HG03175 (cell line): ENCODE measurements around the gene ATL3.
"Not testable (repeated sequence)": the region's sequence is repeated elsewhere in the genome, so short reads cannot be mapped to it uniquely, and the experiment has no call there.

Experiments used
- ATAC-seq: cut with Tn5 transposase; IDR thresholded peaks from one replicate; pipeline ENCODE4 v1.9.1; 2021; ENCODE audit warnings: mild to moderate bottlenecking, moderate library complexity; ENCODE audit not compliant: unreplicated experiment

The ATL3 gene

GRCh38 chr11:63682066-63683021 is 11.2 kb upstream of the ATL3 start:
- peak; percentile 12 for ATAC-seq

GRCh38 chr11:63681321-63682065 is 10.3 kb upstream of the ATL3 start, which contains the start of gene RTN3:
RTN3 (plus strand) TSS chr11:63681500; CDS start chr11:63681637, 137 bp downstream.
- ATAC-seq, result peak; percentile 88

- no peak for ATAC-seq
These were observed 9.7 kb upstream of the ATL3 start for GRCh38 chr11:63680834-63681320.

- no peak for ATAC-seq
These were observed 2.4 kb upstream of the ATL3 start for GRCh38 chr11:63673579-63673978.

GRCh38 chr11:63672936-63673539 is 1.9 kb upstream of the ATL3 start:
- ATAC-seq, result no peak

GRCh38 chr11:63672156-63672463 is 934 bp upstream of the ATL3 start:
- ATAC-seq, result no peak

- peak; percentile 29 for ATAC-seq
These were observed 499 bp downstream of the ATL3 start for GRCh38 chr11:63670433-63671321.

- ATAC-seq, result no peak
These were observed 1.1 kb downstream of the ATL3 start for GRCh38 chr11:63670096-63670432.

- ATAC-seq, result no peak
These were observed 3.0 kb downstream of the ATL3 start for GRCh38 chr11:63667995-63668795.

- ATAC-seq, result no peak
These were observed 4.3 kb downstream of the ATL3 start for GRCh38 chr11:63666874-63667273.

GRCh38 chr11:63663809-63664208 is 7.4 kb downstream of the ATL3 start:
- no peak for ATAC-seq

GRCh38 chr11:63660972-63661371 is 10.2 kb downstream of the ATL3 start:
- ATAC-seq, result no peak

GRCh38 chr11:63652671-63653070 is 18.5 kb downstream of the ATL3 start:
- ATAC-seq, result no peak

GRCh38 chr11:63643205-63643604 is 28.0 kb downstream of the ATL3 start:
- no peak for ATAC-seq

- ATAC-seq, result no peak
These were observed 29.4 kb downstream of the ATL3 start for GRCh38 chr11:63641727-63642126.

GRCh38 chr11:63639199-63639832 is 31.9 kb downstream of the ATL3 start:
- no peak for ATAC-seq

GRCh38 chr11:63638436-63638835 is 32.7 kb downstream of the ATL3 start:
- not testable (repeated sequence) for ATAC-seq

- no peak for ATAC-seq
These were observed 35.3 kb downstream of the ATL3 start for GRCh38 chr11:63635762-63636465.

- ATAC-seq, result no peak
These were observed 41.8 kb downstream of the ATL3 start for GRCh38 chr11:63629426-63629825.
